Adrenal gland (tissue), 12 donors: ENCODE measurements around the gene SLC22A17. TPM values are rescaled to one million over a fixed set of nuclear protein-coding genes. Genes with fewer than 3 reads are reported as not detected.
A peak's percentile ranks its signal among the peaks of the same experiment; 100 is the strongest.

ENCODE experiments used
- DNase-seq, 7 donors: peaks; one replicate each; pipeline ENCODE4 v3.0.0-alpha.2; 2019 to 2020
- H3K27ac ChIP-seq, 5 donors: fragments of 200-600 bp; sonication (generic) in 4 of 5; 1 replicate in 3 of 5; 2 replicates in 2 of 5; pipeline versions ENCODE4 v1.5.1 to v1.8.0; 2016 to 2020; ENCODE audit warnings: mild to moderate bottlenecking in 1 of 5
- H3K27me3 ChIP-seq: fragments of 200-600 bp; 2 replicates; pipeline ENCODE4 v1.8.0; 2021
- H3K36me3 ChIP-seq, 2 donors: fragments of 200-600 bp; replicated peaks in 1 of 2; 1 replicate in 1 of 2; 2 replicates in 1 of 2; pipeline versions ENCODE4 v1.5.1 to v1.8.0; 2018 to 2022
- H3K4me1 ChIP-seq, 2 donors: fragments of 200-600 bp; replicated peaks in 1 of 2; 1 replicate in 1 of 2; 2 replicates in 1 of 2; pipeline versions ENCODE4 v1.5.1 to v1.8.0; 2018 to 2021
- H3K4me3 ChIP-seq, 4 donors: fragments of 200-600 bp; sonication (generic) in 3 of 4; one replicate each; pipeline ENCODE4 v1.5.1; 2016 to 2018
- H3K9me3 ChIP-seq, 3 donors: fragments of 200-600 bp; sonication (generic) in 1 of 3; replicated peaks in 1 of 3; 1 replicate in 2 of 3; 2 replicates in 1 of 3; pipeline versions ENCODE4 v1.5.1 to v1.8.0; 2016 to 2021
- POLR2A ChIP-seq, 2 donors: fragments of 450-650 bp; IDR thresholded peaks; one replicate each; pipeline ENCODE4 v1.6.1; 2017; ENCODE audit warnings: antibody characterized with exemption in 2 of 2, mild to moderate bottlenecking in 2 of 2, moderate library complexity in 1 of 2
- WGBS, 4 donors: extraction: QIAGEN DNeasy Blood & Tissue Kit in 2 of 4; methylation state at CpG; one replicate each; pipeline versions ENCODE4 v1.1.5 to v1.1.7; 2013 to 2017; 5-methylcytosine and 5-hydroxymethylcytosine counted together
- intact Hi-C, 2 donors: fragments of 100-400 bp; cut with DNase I; formaldehyde crosslinking; loops; one replicate each; pipeline versions ENCODE4 v1.14.1 to v1.15.0; 2022 to 2023
- polyA plus RNA-seq, 3 donors: library from polyadenylated mRNA; stranded (reverse); fragments of 200-250 nt in 2 of 3; fragments of 350-450 nt in 1 of 3; fragmentation: Illumina TruSeq in 1 of 3; extraction: RNeasy Lipid Tissue Mini Kit (QIAGEN cat#74804) in 1 of 3; gene quantifications; one replicate each; pipeline ENCODE4 v1.2.3, GENCODE V29; 2013 to 2014
- total RNA-seq, 9 donors: library from RNA; depleted of rRNA in 4 of 9; stranded (reverse); fragments of >200 nt in 4 of 9; fragments of 120-200 nt in 1 of 9; fragmentation: NEBNext Ultra II Directional in 1 of 9; extraction: Animal tissue kit (Norgen Biotek cat#: 25700) in 1 of 9; gene quantifications; one replicate each; pipeline versions ENCODE4 v1.1.0 to v1.2.4, GENCODE V29; 2013 to 2023
- TF ChIP-seq, protein P1 (sequence below), 6 experiments: fragments of 450-650 bp in 4 of 6; fragments of 200-600 bp in 2 of 6; sonication (generic) in 1 of 6; IDR thresholded peaks; 1 replicate in 5 of 6; 2 replicates in 1 of 6; pipeline versions ENCODE4 v1.5.1 to v1.8.0; 2016 to 2021; ENCODE audit warnings: antibody characterized with exemption in 6 of 6, mild to moderate bottlenecking in 2 of 6, moderate library complexity in 1 of 6
- donor health status: healthy with polysubstance abuse.
- donor health status: Bipolar disorder and iron deficiency.
- donor health status: DM: yes; HTN: yes; CAD: no.
- donor health status: DM: no; HTN: no; CAD: no.
- donor health status: DM: no; HTN: no; CAD: no.
- donor health status: DM: yes; HTN: yes; CAD: no.

The SLC22A17 gene
- total and polyA plus RNA-seq, 12 donors = 8.4 to 121 (median 25.0) TPM

- Histone ChIP-seq H3K4me1 (no peaks in the 10 kb centered on the region), H3K9me3 (no peaks in the 10 kb centered on the region), H3K36me3 (no peaks in the 10 kb centered on the region), H3K4me3 (no peak overlapping the region), H3K27me3 (peaks cover 4% of the 10 kb centered on the region), H3K27ac (no peak overlapping the region)
- peak in 1 of 7 donors; percentile 37 for DNase-seq
- 74 to 84% (median 80%) methylated on average over 3 of the region's 3 CpGs for WGBS, 4 donors
- intact Hi-C loops = no loop called here
- TF ChIP-seq, protein P1, sequence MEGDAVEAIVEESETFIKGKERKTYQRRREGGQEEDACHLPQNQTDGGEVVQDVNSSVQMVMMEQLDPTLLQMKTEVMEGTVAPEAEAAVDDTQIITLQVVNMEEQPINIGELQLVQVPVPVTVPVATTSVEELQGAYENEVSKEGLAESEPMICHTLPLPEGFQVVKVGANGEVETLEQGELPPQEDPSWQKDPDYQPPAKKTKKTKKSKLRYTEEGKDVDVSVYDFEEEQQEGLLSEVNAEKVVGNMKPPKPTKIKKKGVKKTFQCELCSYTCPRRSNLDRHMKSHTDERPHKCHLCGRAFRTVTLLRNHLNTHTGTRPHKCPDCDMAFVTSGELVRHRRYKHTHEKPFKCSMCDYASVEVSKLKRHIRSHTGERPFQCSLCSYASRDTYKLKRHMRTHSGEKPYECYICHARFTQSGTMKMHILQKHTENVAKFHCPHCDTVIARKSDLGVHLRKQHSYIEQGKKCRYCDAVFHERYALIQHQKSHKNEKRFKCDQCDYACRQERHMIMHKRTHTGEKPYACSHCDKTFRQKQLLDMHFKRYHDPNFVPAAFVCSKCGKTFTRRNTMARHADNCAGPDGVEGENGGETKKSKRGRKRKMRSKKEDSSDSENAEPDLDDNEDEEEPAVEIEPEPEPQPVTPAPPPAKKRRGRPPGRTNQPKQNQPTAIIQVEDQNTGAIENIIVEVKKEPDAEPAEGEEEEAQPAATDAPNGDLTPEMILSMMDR (IDR thresholded peaks at IDR 0.05) = no peak
Measured at GRCh38 chr14:23358042-23358441, 5.4 kb upstream of the SLC22A17 start.

DNA sequence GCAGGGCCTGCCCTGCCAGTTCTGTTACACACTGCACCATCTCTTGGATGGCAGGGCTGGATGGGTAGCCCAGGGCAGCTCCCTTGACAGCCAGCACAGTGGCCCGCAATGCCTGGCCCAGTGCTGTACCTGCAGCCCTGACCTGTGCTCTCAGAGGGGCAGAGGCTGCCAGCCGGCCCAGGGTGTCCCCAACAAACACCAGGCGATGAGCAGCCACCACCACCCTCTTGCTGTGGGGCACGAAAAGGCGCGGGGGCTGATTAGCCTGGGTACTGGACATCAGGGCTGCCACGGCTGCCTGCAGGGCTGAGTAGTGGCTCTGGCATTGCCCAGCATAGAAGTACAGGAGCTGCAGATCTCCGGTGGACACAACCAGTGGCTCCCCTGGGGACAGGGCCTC, 4.6 kb upstream of the SLC22A17 start:
- TF ChIP-seq POLR2A (IDR thresholded peaks at IDR 0.05) = no peak
- TF ChIP-seq, protein P1 (IDR thresholded peaks at IDR 0.05) = no peak
- DNase-seq = peak in 1 of 7 donors; percentile 44

GRCh38 chr14:23356662-23357061, 4.0 kb upstream of the SLC22A17 start:
- Histone ChIP-seq H3K4me1 (peaks cover 5 to 13% of the 10 kb centered on the region in 2 donors), H3K27ac (no peak overlapping the region), H3K36me3 (no peaks in the 10 kb centered on the region), H3K9me3 (no peaks in the 10 kb centered on the region), H3K27me3 (peaks cover 8% of the 10 kb centered on the region), H3K4me3 (no peak overlapping the region)
- TF ChIP-seq POLR2A (IDR thresholded peaks at IDR 0.05) = no peak
- intact Hi-C loops = no loop called here
- WGBS, 4 donors = 79 to 94% (median 89%) methylated on average over 4 of the region's 4 CpGs
- peak in 1 of 7 donors; percentile 30 for DNase-seq

More for the DNA sequence above, 4.6 kb upstream of the SLC22A17 start:
- no peaks in the 10 kb centered on the region for H3K9me3 ChIP-seq
- H3K27me3 ChIP-seq = peaks cover 4% of the 10 kb centered on the region
- H3K4me3 ChIP-seq = no peak overlapping the region
- no peaks in the 10 kb centered on the region for H3K36me3 ChIP-seq
- intact Hi-C loops = no loop called here
- peaks cover 0 to 7% of the 10 kb centered on the region in 2 donors for H3K4me1 ChIP-seq
- H3K27ac ChIP-seq = no peak overlapping the region
- 74 to 90% (median 85%) methylated on average over 7 to 8 of the region's 8 CpGs for WGBS, 4 donors

- H3K9me3 ChIP-seq = no peaks in the 10 kb centered on the region
- H3K4me3 ChIP-seq = no peak overlapping the region
- WGBS, 4 donors = 82 to 86% (median 86%) methylated on average over 6 of the region's 6 CpGs
- DNase-seq = peak in 1 of 7 donors; percentile 42
- intact Hi-C loops = no loop called here
- peaks cover 5 to 14% of the 10 kb centered on the region in 2 donors for H3K4me1 ChIP-seq
- H3K27ac ChIP-seq = no peak overlapping the region
- no peaks in the 10 kb centered on the region for H3K36me3 ChIP-seq
- H3K27me3 ChIP-seq = peaks cover 11% of the 10 kb centered on the region
- TF ChIP-seq, protein P1 (IDR thresholded peaks at IDR 0.05) = no peak
- no peak for TF ChIP-seq POLR2A (IDR thresholded peaks at IDR 0.05)
Measured at GRCh38 chr14:23355871-23356435, 3.3 kb upstream of the SLC22A17 start.

- H3K36me3 ChIP-seq = no peaks in the 10 kb centered on the region
- intact Hi-C loops = no loop called here
Measured at GRCh38 chr14:23354990-23355389, 2.3 kb upstream of the SLC22A17 start.

More at GRCh38 chr14:23354990-23355389, 2.3 kb upstream of the SLC22A17 start:
- no peak for TF ChIP-seq POLR2A (IDR thresholded peaks at IDR 0.05)
- TF ChIP-seq, protein P1 (IDR thresholded peaks at IDR 0.05) = no peak
- H3K4me3 ChIP-seq = no peak overlapping the region
- DNase-seq = peak in 1 of 7 donors; percentile 48
- no peaks in the 10 kb centered on the region for H3K9me3 ChIP-seq
- peaks cover 5 to 14% of the 10 kb centered on the region in 2 donors for H3K4me1 ChIP-seq
- 70 to 85% (median 80%) methylated on average over 6 of the region's 6 CpGs for WGBS, 4 donors
- H3K27ac ChIP-seq = no peak overlapping the region
- H3K27me3 ChIP-seq = peaks cover 11% of the 10 kb centered on the region
